ENCODE data around the gene WDFY4. TPM values are rescaled to one million over a fixed set of nuclear protein-coding genes. Genes with fewer than 3 reads are reported as not detected.

Gene WDFY4
- total and polyA plus RNA-seq, 2 of the 13 experiments (the other 11 are each of a cell fraction or from before 2014, with no cell fraction given): not detected

GRCh38 chr10:48780341-48780740, 95.7 kb downstream of the WDFY4 start:
- no TSS peak for BruUV-seq (replicated peaks)
- Histone ChIP-seq H2AFZ (ENCODE audit: low read length) (no peak overlapping the region), H4K20me1 (ENCODE audit: insufficient read depth, low read length) (no peaks in the 10 kb centered on the region), H3K9me3 (ENCODE audit: low read length) (no peaks in the 10 kb centered on the region), H3K27me3 (ENCODE audit: control insufficient read depth in 1 of 2, insufficient read depth in 2 of 2, low read length in 2 of 2) (0 out of 5 replicates have a peak, but pooled peaks cover 1 to 7% of the 10 kb centered on the region in 2 experiments), H3K9ac (ENCODE audit: insufficient read depth, low read depth, low read length) (no peak overlapping the region), H3K4me3 (replicated peaks in 1 of 3; ENCODE audit: insufficient read depth in 1 of 3, low read depth in 2 of 3, low read length in 3 of 3) (no peak overlapping the region), H3K36me3 (replicated peaks in 1 of 2; ENCODE audit: control insufficient read depth in 1 of 2, insufficient read depth in 2 of 2, low read length in 2 of 2) (no peaks in the 10 kb centered on the region), H3K4me1 (ENCODE audit: insufficient read depth, low read length) (no peaks in the 10 kb centered on the region), H3K79me2 (ENCODE audit: insufficient read depth, low read length) (no peaks in the 10 kb centered on the region), H3K27ac (ENCODE audit: extremely low read length, insufficient read depth, low read length) (no peak overlapping the region), H3K4me2 (ENCODE audit: low read depth, low read length) (no peak overlapping the region)
- 7% methylated on average over 2 of the region's 5 CpGs for WGBS (ENCODE audit: low lambda C conversion rate)
- no peak for ATAC-seq
- ChIA-PET CTCF (ENCODE audit: low intra/inter-chr PET ratio, low total read pairs) (no interaction called here), POLR2A (no interaction called here)
- no peak for DNase-seq (ENCODE audit: low spot score)
- in situ Hi-C loops (cut with HindIII; ENCODE audit: extremely low pct_ligation_motif_present, low pct_unique_long_range_greater_than_20kb) (no loop called here), intact Hi-C loops (cut with micrococcal nuclease; ENCODE audit: unreplicated experiment) (no loop called here)
- FAIRE-seq: no peak
- TF ChIP-seq ZNF318 (CRISPR knock-in tag; IDR thresholded peaks at IDR 0.05) (no peak), MAZ (IDR thresholded peaks at IDR 0.05; ENCODE audit: borderline replicate concordance, low read depth, low read length) (no peak), MAZ (CRISPR knock-in tag; IDR thresholded peaks at IDR 0.05; ENCODE audit: low read depth) (no peak), PHF5A (CRISPR knock-in tag; IDR thresholded peaks at IDR 0.05; ENCODE audit: low read depth, unreplicated experiment) (no peak), ZSCAN22 (CRISPR knock-in tag; IDR thresholded peaks at IDR 0.05) (no peak), HNF4A (CRISPR knock-in tag; IDR thresholded peaks at IDR 0.05) (no peak), MZF1 (CRISPR knock-in tag; IDR thresholded peaks at IDR 0.05; ENCODE audit: borderline replicate concordance) (no peak)
- TF ChIP-seq, protein P1, sequence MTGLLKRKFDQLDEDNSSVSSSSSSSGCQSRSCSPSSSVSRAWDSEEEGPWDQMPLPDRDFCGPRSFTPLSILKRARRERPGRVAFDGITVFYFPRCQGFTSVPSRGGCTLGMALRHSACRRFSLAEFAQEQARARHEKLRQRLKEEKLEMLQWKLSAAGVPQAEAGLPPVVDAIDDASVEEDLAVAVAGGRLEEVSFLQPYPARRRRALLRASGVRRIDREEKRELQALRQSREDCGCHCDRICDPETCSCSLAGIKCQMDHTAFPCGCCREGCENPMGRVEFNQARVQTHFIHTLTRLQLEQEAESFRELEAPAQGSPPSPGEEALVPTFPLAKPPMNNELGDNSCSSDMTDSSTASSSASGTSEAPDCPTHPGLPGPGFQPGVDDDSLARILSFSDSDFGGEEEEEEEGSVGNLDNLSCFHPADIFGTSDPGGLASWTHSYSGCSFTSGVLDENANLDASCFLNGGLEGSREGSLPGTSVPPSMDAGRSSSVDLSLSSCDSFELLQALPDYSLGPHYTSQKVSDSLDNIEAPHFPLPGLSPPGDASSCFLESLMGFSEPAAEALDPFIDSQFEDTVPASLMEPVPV (CRISPR knock-in tag; IDR thresholded peaks at IDR 0.05): no peak
- TF ChIP-seq, protein P2, sequence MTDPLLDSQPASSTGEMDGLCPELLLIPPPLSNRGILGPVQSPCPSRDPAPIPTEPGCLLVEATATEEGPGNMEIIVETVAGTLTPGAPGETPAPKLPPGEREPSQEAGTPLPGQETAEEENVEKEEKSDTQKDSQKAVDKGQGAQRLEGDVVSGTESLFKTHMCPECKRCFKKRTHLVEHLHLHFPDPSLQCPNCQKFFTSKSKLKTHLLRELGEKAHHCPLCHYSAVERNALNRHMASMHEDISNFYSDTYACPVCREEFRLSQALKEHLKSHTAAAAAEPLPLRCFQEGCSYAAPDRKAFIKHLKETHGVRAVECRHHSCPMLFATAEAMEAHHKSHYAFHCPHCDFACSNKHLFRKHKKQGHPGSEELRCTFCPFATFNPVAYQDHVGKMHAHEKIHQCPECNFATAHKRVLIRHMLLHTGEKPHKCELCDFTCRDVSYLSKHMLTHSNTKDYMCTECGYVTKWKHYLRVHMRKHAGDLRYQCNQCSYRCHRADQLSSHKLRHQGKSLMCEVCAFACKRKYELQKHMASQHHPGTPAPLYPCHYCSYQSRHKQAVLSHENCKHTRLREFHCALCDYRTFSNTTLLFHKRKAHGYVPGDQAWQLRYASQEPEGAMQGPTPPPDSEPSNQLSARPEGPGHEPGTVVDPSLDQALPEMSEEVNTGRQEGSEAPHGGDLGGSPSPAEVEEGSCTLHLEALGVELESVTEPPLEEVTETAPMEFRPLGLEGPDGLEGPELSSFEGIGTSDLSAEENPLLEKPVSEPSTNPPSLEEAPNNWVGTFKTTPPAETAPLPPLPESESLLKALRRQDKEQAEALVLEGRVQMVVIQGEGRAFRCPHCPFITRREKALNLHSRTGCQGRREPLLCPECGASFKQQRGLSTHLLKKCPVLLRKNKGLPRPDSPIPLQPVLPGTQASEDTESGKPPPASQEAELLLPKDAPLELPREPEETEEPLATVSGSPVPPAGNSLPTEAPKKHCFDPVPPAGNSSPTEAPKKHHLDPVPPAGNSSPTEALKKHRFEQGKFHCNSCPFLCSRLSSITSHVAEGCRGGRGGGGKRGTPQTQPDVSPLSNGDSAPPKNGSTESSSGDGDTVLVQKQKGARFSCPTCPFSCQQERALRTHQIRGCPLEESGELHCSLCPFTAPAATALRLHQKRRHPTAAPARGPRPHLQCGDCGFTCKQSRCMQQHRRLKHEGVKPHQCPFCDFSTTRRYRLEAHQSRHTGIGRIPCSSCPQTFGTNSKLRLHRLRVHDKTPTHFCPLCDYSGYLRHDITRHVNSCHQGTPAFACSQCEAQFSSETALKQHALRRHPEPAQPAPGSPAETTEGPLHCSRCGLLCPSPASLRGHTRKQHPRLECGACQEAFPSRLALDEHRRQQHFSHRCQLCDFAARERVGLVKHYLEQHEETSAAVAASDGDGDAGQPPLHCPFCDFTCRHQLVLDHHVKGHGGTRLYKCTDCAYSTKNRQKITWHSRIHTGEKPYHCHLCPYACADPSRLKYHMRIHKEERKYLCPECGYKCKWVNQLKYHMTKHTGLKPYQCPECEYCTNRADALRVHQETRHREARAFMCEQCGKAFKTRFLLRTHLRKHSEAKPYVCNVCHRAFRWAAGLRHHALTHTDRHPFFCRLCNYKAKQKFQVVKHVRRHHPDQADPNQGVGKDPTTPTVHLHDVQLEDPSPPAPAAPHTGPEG (CRISPR knock-in tag; IDR thresholded peaks at IDR 0.05): no peak

Data from HepG2 (cell line).